ENCODE data around the gene TFIP11.

Gene TFIP11

GRCh38 chr22:26483439-26484359, 28.6 kb downstream of the TFIP11 start, which contains the start of the genes HPS4 and SRRD:
Gene HPS4 (minus strand): TSS chr22:26483783. CDS start chr22:26481762, 2,021 bp downstream.
Gene SRRD (plus strand): TSS chr22:26483877. CDS start chr22:26483891, 14 bp downstream.
- DNase-seq (ENCODE audit: low read depth) = peak; percentile 71
- H3K4me3 ChIP-seq (ENCODE audit: low read depth, low read length) = peak within 1 kb of the TSS; percentile 92
- in situ Hi-C loops (cut with HindIII; ENCODE audit: low sequenced_read_pairs) = no loop called here
- TF ChIP-seq CTCF (IDR thresholded peaks at IDR 0.05; ENCODE audit: low read depth, low read length, missing control alignments) = no peak

GRCh38 chr22:26483043-26483438, 29.2 kb downstream of the TFIP11 start:
- no peak for DNase-seq (ENCODE audit: low read depth)
- TF ChIP-seq CTCF (IDR thresholded peaks at IDR 0.05; ENCODE audit: low read depth, low read length, missing control alignments) = no peak
- in situ Hi-C loops (cut with HindIII; ENCODE audit: low sequenced_read_pairs) = no loop called here
- H3K4me3 ChIP-seq (ENCODE audit: low read depth, low read length) = peak overlapping the region; percentile 92

GRCh38 chr22:26482161-26482560, 30.1 kb downstream of the TFIP11 start:
- no peak for TF ChIP-seq CTCF (IDR thresholded peaks at IDR 0.05; ENCODE audit: low read depth, low read length, missing control alignments)
- H3K4me3 ChIP-seq (ENCODE audit: low read depth, low read length) = no peak overlapping the region
- in situ Hi-C loops (cut with HindIII; ENCODE audit: low sequenced_read_pairs) = no loop called here
- no peak for DNase-seq (ENCODE audit: low read depth)

GRCh38 chr22:26481694-26482093, 30.6 kb downstream of the TFIP11 start:
- in situ Hi-C loops (cut with HindIII; ENCODE audit: low sequenced_read_pairs) = no loop called here
- no peak for TF ChIP-seq CTCF (IDR thresholded peaks at IDR 0.05; ENCODE audit: low read depth, low read length, missing control alignments)
- no peak overlapping the region for H3K4me3 ChIP-seq (ENCODE audit: low read depth, low read length)
- DNase-seq (ENCODE audit: low read depth) = no peak

- H3K4me3 ChIP-seq (ENCODE audit: low read depth, low read length) = no peak overlapping the region
- in situ Hi-C loops (cut with HindIII; ENCODE audit: low sequenced_read_pairs) = no loop called here
- TF ChIP-seq CTCF (IDR thresholded peaks at IDR 0.05; ENCODE audit: low read depth, low read length, missing control alignments) = no peak
- no peak for DNase-seq (ENCODE audit: low read depth)
Measured at GRCh38 chr22:26481112-26481693, 31.1 kb downstream of the TFIP11 start.

GRCh38 chr22:26480611-26480932, 31.7 kb downstream of the TFIP11 start:
- DNase-seq (ENCODE audit: low read depth) = no peak
- no peak for TF ChIP-seq CTCF (IDR thresholded peaks at IDR 0.05; ENCODE audit: low read depth, low read length, missing control alignments)
- in situ Hi-C loops (cut with HindIII; ENCODE audit: low sequenced_read_pairs) = no loop called here
- no peak overlapping the region for H3K4me3 ChIP-seq (ENCODE audit: low read depth, low read length)

Measured in astrocyte of the cerebellum (primary cell).